LNCAP (cell line): ENCODE data around the gene QSOX1.

Experiments
- CTCF ChIP-seq: fragments of 450-650 bp; IDR thresholded peaks from 2 replicates; pipeline ENCODE4 v1.5.1; 2017; ENCODE audit warnings: mild to moderate bottlenecking

QSOX1 gene

GRCh38 chr1:180123463-180123936 lies 31.2 kb upstream of the QSOX1 start:
- TF ChIP-seq CTCF: no peak

DNA sequence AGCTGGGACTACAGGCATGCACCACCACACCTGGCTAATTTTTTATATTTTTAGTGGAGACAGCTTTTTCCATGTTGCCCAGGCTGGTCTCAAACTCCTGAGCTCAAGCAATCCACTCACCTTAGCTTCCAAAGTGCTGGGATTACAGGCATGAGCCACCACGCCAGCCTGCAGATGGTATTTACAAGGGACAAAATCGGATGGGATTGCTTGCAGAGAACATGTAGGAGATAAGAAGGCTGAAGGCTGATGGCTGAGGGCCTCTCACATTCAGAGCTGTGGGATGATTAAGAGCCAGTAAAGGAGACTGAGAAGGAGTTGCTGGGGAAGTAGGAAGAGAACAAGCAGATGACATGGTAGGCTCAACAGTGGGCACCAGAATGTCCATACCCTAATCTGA lies 24.0 kb upstream of the QSOX1 start:
- no peak for TF ChIP-seq CTCF

GRCh38 chr1:180131510-180131909 lies 23.2 kb upstream of the QSOX1 start:
- no peak for TF ChIP-seq CTCF

DNA sequence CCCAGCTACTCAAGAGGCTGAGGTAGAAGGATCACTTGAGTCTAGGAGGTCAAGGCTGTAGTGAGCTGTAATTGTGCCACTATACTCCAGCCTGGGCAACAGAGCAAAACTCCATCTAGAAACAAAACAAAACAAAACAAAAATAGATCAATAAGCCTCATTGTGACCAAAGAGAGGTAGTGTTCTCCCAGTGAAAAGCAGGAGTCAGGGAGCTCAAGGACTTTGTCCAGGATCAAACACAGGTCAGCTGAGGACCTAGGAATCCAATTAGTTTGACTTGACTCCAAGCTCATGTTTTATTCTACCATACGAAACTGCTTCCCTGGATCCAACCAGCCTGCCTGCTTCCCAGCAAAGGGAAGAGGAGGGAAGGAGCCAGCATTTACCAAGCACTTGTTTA lies 21.5 kb upstream of the QSOX1 start:
- no peak for TF ChIP-seq CTCF

GRCh38 chr1:180135535-180135934 lies 19.1 kb upstream of the QSOX1 start:
- no peak for TF ChIP-seq CTCF

GRCh38 chr1:180136331-180136967 lies 18.2 kb upstream of the QSOX1 start:
- no peak for TF ChIP-seq CTCF

- TF ChIP-seq CTCF: no peak
Measured at GRCh38 chr1:180136968-180137356, 17.7 kb upstream of the QSOX1 start.

GRCh38 chr1:180137776-180138175 lies 16.9 kb upstream of the QSOX1 start:
- no peak for TF ChIP-seq CTCF
